NCI-H146 (cell line): Measurements from ENCODE around the gene DCAF5.
A peak's percentile ranks its signal among the peaks of the same experiment; 100 is the strongest.

Source experiments
- DNase-seq: peaks from one replicate; lab custom pipeline; 2025; lab: John Stamatoyannopoulos, UW

Gene DCAF5

GRCh38 chr14:69139743-69140142, 13.2 kb downstream of the DCAF5 start:
- DNase-seq = no peak

- DNase-seq = no peak
Measured at GRCh38 chr14:69137843-69138535, 14.9 kb downstream of the DCAF5 start.

- DNase-seq = no peak
Measured at GRCh38 chr14:69137416-69137815, 15.5 kb downstream of the DCAF5 start.

- DNase-seq = no peak
Measured at GRCh38 chr14:69135133-69135532, 17.8 kb downstream of the DCAF5 start.

GRCh38 chr14:69133206-69134125, 19.5 kb downstream of the DCAF5 start:
- no peak for DNase-seq

- DNase-seq = no peak
Measured at GRCh38 chr14:69132513-69133181, 20.3 kb downstream of the DCAF5 start.

GRCh38 chr14:69131176-69131575, 21.7 kb downstream of the DCAF5 start:
- DNase-seq = no peak

GRCh38 chr14:69129264-69129880, 23.5 kb downstream of the DCAF5 start:
- peak; percentile 61 for DNase-seq

- no peak for DNase-seq
Measured at GRCh38 chr14:69118305-69118704, 34.6 kb downstream of the DCAF5 start.

GRCh38 chr14:69117020-69117767, 35.7 kb downstream of the DCAF5 start:
- DNase-seq = no peak

- DNase-seq = no peak
Measured at GRCh38 chr14:69115407-69116185, 37.3 kb downstream of the DCAF5 start.

GRCh38 chr14:69114763-69115162, 38.2 kb downstream of the DCAF5 start:
- no peak for DNase-seq

GRCh38 chr14:69108358-69108757, 44.6 kb downstream of the DCAF5 start:
- no peak for DNase-seq

GRCh38 chr14:69107407-69108003, 45.4 kb downstream of the DCAF5 start:
- DNase-seq = peak; percentile 58

- no peak for DNase-seq
Measured at GRCh38 chr14:69106451-69106850, 46.5 kb downstream of the DCAF5 start.

GRCh38 chr14:69105326-69105725, 47.6 kb downstream of the DCAF5 start:
- DNase-seq = no peak

- DNase-seq = no peak
Measured at GRCh38 chr14:69101331-69101826, 51.5 kb downstream of the DCAF5 start.

- DNase-seq = no peak
Measured at GRCh38 chr14:69097974-69098373, 54.9 kb downstream of the DCAF5 start.

GRCh38 chr14:69096781-69097475, 56.0 kb downstream of the DCAF5 start:
- DNase-seq = no peak
